LNCaP clone FGC (cell line): Measurements from ENCODE around the gene AP4M1.

Source experiments
- DNase-seq: peaks from one replicate; pipeline ENCODE4 v3.0.0-alpha.2; 2011; ENCODE audit warnings: low read depth
- H3K4me3 ChIP-seq: 2 replicates; pipeline ENCODE4 v1.5.1; 2011; ENCODE audit warnings: mild to moderate bottlenecking, low read depth, low read length, control low read depth
- CTCF ChIP-seq: IDR thresholded peaks from 2 replicates; pipeline ENCODE4 v1.5.1; 2012; ENCODE audit warnings: mild to moderate bottlenecking; ENCODE audit not compliant: control insufficient read depth, insufficient read depth; ENCODE audit errors: extremely low read depth

Gene AP4M1

GRCh38 chr7:100075418-100075817 lies 26.0 kb upstream of the AP4M1 start:
- H3K4me3 ChIP-seq = no peak overlapping the region
- no peak for DNase-seq
- no peak for TF ChIP-seq CTCF

- no peak overlapping the region for H3K4me3 ChIP-seq
- DNase-seq = no peak
- no peak for TF ChIP-seq CTCF
Measured at GRCh38 chr7:100077205-100077604, 24.2 kb upstream of the AP4M1 start.

GRCh38 chr7:100079024-100079560 lies 22.4 kb upstream of the AP4M1 start:
- DNase-seq = no peak
- no peak for TF ChIP-seq CTCF
- no peak overlapping the region for H3K4me3 ChIP-seq

DNA sequence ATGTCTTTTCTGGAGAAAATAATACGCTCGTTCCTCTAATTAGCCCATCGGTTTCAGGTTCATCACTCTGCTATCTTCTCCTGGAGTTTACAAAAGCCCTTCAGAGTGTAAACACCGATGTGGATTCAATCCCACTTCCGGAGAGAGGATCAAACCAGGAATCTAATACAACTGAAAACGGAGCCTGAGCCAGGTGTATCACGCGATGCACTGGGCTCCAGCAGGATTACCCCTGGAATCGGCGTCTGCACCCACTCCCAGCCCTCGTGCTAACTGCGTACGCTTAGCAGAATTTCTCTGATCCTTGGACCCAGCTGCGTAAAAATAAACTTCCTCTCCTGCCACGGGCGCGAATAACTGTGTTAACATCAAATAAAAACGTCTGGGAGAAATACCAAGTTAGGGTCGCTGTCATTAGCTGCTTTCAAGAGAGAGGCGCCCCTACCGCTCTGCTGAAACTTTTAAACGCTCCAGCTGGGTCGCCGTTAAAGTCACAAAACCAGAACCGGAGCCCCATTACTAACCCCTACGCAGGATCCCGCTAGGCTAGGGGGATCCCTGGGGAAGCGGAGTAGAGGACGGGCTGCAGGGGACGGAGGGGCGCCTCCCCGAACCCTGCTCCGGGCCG lies 20.4 kb upstream of the AP4M1 start:
- DNase-seq = peak; percentile 58
- no peak for TF ChIP-seq CTCF
- H3K4me3 ChIP-seq = peak overlapping the region; percentile 86

DNA sequence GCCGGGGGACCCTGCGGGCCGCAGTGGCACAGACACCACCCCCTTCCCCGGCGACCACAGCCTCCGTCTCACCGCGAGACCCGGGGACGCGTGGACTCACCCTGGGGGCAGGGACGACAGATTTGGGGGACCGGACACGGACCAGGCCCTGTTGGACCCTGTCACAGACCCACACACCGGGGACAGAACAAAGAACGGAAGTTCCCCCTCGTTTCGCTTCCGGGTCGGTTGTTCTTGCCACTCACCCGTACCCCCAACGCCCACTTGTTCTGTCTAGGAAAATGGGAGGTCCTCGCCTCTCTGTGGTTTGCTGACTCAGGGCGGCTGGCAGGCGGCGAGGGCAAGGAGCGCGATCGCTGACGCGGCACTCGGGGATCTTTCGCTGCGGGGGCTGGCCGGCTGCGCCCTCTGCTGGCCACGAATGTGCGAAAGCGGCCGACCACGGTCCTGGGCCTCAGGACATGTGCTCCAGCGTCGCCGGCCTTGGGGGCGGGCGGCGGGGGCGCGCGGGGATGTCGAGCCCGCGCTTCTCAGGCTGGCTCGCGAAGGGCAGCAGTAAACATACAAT lies 19.8 kb upstream of the AP4M1 start, which contains the start of gene ZNF3:
ZNF3 (minus strand) TSS at position 189 of the 568 bp plus-strand sequence. CDS start 4,366 bp downstream, outside the sequence.
- DNase-seq = peak; percentile 98
- H3K4me3 ChIP-seq = peak within 1 kb of the TSS; percentile 86
- peak; percentile 98 for TF ChIP-seq CTCF

DNA sequence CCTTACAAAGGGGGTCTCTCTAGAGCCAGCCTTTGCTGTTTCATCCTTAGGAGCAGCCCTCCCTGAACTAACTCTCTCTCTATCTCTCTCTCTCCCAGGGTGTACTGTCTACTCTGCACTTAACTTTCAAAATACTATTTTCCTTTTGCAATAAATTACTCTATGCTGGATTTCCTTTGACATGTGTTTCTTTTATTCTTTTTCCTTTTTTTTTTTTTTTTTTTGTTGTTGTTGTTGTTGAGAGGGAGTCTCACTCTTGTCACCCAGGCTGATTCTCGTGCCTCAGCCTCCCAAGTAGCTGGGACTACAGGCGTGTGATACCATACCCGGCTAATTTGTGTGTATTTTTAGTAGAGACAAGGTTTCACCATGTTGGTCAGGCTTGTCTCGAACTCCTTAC lies 18.5 kb upstream of the AP4M1 start:
- DNase-seq = no peak
- H3K4me3 ChIP-seq = no peak overlapping the region
- no peak for TF ChIP-seq CTCF

GRCh38 chr7:100085515-100085914 lies 15.9 kb upstream of the AP4M1 start:
- no peak for DNase-seq
- no peak for TF ChIP-seq CTCF
- no peak overlapping the region for H3K4me3 ChIP-seq
